Epithelial cell of esophagus (primary cell): Measurements from ENCODE around the gene ACOT7.

Source experiments
- DNase-seq: peaks from one replicate; pipeline ENCODE4 v3.0.0; 2010; ENCODE audit warnings: low read depth
- H3K4me3 ChIP-seq: 2 replicates; pipeline ENCODE4 v1.5.1; 2011; ENCODE audit warnings: mild to moderate bottlenecking, low read length, control low read depth
- CTCF ChIP-seq: IDR thresholded peaks from 2 replicates; pipeline ENCODE4 v1.5.1; 2011; ENCODE audit warnings: low read depth, mild to moderate bottlenecking, low read length, control low read depth, inconsistent platforms; ENCODE audit not compliant: insufficient read depth; ENCODE audit errors: missing control alignments

The ACOT7 gene

DNA sequence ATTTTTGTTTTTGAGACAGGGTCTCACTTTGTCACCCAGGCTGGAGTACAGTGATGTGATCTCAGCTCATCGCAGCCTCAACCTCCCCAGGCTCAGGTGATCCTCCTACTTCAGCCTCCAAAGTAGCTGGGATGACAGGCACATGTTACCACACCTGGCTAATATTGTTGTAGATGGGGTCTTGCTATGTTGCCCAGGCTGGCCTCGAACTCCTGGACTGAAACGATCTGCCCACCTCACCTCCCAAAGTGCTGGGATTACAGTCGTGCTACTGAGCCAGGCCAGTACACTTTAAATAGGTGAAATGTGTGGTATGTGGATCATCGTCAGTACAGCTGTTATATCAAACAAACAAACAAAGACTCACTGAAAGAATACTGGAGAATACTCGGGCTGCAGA lies 97.7 kb downstream of the ACOT7 start:
- no peak overlapping the region for H3K4me3 ChIP-seq
- no peak for DNase-seq
- no peak for TF ChIP-seq CTCF

GRCh38 chr1:6294890-6295556 lies 98.5 kb downstream of the ACOT7 start:
- DNase-seq, result peak; percentile 50

DNA sequence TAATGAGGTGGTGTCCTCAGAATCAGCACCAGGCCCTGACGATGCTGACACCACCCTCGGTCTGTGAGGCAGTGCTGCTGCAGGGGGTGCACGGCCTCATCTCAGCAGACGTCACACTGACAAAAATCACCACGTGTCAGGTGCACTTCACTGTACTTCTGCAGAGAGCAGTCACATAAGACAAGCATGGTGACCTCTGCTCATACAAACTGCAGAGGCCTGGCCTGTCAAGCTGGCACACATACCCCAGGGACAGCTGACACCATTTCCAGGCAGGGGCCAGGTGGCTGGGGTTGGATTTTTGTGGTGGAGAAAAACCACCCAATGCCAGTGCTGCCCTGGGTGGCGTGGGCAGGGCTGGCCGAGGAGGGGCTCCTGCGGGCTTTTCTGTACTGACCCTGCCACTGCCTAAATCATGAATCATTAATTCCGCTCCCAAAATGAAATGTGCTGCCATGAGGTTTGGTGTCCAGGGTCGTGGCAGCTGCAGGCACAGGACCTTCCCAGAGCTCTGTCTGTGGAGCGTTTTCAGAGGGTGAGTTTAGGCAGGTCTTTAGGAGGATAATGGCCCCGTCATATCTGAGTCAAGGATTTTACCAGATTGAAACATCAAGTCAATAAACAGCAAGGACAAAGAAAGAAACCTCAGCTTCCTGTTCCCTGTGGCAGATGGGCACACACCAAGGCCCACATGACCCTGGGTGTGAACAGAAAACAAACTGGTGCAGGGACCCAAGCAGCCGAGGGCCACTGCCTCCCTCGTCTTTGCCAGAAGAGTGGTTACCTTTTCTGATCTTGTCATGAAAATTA lies 99.3 kb downstream of the ACOT7 start:
- TF ChIP-seq CTCF, result no peak
- DNase-seq, result peak; percentile 73
- no peak overlapping the region for H3K4me3 ChIP-seq

More at GRCh38 chr1:6294890-6295556, 98.5 kb downstream of the ACOT7 start:
- no peak overlapping the region for H3K4me3 ChIP-seq
- TF ChIP-seq CTCF, result no peak

DNA sequence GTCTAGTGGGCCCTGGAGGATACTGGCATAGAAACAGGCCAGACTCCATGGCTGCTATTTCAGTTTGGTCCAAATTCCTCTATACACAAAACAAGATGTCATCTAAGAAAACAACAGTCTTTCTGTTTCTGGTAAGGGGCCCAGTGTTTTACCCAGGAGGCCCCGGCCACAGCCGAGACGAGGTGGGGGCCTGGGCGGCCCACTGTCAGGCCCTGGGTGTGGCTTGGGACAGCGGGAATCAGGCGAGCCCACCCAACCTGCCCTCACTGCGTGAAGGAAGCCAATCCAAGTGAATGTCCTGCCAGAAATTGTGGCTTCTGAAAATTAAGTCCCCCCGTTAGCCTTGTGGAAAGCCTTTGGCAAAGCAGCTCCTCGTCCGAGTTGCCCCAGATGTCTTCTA lies 101.5 kb downstream of the ACOT7 start:
- no peak overlapping the region for H3K4me3 ChIP-seq
- no peak for DNase-seq
- no peak for TF ChIP-seq CTCF

- H3K4me3 ChIP-seq, result no peak overlapping the region
- no peak for DNase-seq
- no peak for TF ChIP-seq CTCF
Observed at GRCh38 chr1:6288665-6289064, 104.9 kb downstream of the ACOT7 start.

DNA sequence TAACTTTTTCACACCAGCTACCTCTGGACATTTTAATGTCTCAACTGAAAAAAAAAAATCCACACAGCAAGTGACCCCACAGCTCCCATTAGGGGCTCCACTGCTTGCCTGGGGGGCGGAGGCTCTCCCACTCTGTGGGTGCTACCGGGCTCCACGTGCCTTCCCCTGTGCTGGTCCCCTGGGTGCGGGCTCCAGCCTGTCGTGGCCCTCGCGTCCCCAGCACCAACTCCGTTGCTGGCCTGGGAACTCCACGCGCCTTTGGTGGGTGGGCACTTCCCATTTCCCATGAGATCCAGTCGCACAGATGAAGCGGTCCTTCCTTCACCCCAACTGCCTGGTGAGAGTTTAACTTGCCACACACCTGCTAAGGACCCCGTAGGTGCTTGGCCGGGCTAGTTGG lies 105.5 kb downstream of the ACOT7 start:
- no peak overlapping the region for H3K4me3 ChIP-seq
- no peak for DNase-seq
- no peak for TF ChIP-seq CTCF
